SK-N-SH (cell line): ENCODE results near the gene BCO1. TPM values are rescaled to one million over a fixed set of nuclear protein-coding genes. Genes with fewer than 3 reads are reported as not detected.

Experiments
- CTCF ChIA-PET: fragments of 300-600, 350-600 bp; formaldehyde crosslinking; extraction: SDS; loops from one replicate; lab custom pipeline; 2021; lab: Yijun Ruan, JAX
- POLR2A ChIA-PET: fragments of 350-600 bp; sonication (Branson Sonifier 250); formaldehyde crosslinking; extraction: SDS; loops from one replicate; lab custom pipeline; 2020; ENCODE audit warnings: antibody characterized with exemption, inconsistent platforms; lab: Yijun Ruan, JAX
- DNase-seq: peaks from one replicate; pipeline ENCODE4 v3.0.0; 2012
- H2AFZ ChIP-seq: fragments of 200-600 bp; sonication (generic); 2 replicates; pipeline ENCODE4 v1.8.1; 2016; ENCODE audit warnings: antibody characterized with exemption, mild to moderate bottlenecking, low read depth
- H3F3A ChIP-seq: fragments of 200-600 bp; sonication (generic); replicated peaks from 2 replicates; pipeline ENCODE3; 2016; ENCODE audit warnings: antibody characterized with exemption, mild to moderate bottlenecking; ENCODE audit not compliant: insufficient read depth
- H3K27ac ChIP-seq, 2 experiments: fragments of 200-500 bp in 1 of 2; fragments of 200-600 bp in 1 of 2; sonication (Bioruptor generic) in 1 of 2; sonication (generic), shearing (Covaris generic) in 1 of 2; 2 replicates each; pipeline versions ENCODE4 v1.5.1 to v1.6.1; 2014 to 2016; ENCODE audit warnings: low read depth in 2 of 2, inconsistent platforms in 1 of 2, low read length in 1 of 2, mild to moderate bottlenecking in 1 of 2, mixed read lengths in 1 of 2
- H3K27me3 ChIP-seq: fragments of 200-600 bp; sonication (generic), shearing (Covaris generic); 2 replicates; pipeline ENCODE4 v1.6.1; 2016; ENCODE audit warnings: mixed run types; ENCODE audit not compliant: insufficient read depth
- H3K36me3 ChIP-seq, 2 experiments: fragments of 200-500 bp in 1 of 2; fragments of 200-600 bp in 1 of 2; sonication (Bioruptor generic) in 1 of 2; sonication (generic) in 1 of 2; replicated peaks in 1 of 2; 2 replicates each; pipeline versions ENCODE3 to v1.5.1; 2014 to 2016; ENCODE audit warnings: low read length in 1 of 2, mild to moderate bottlenecking in 1 of 2; ENCODE audit not compliant: insufficient read depth in 2 of 2, control insufficient read depth in 1 of 2
- H3K4me1 ChIP-seq, 2 experiments: fragments of 200-500 bp in 1 of 2; fragments of 200-600 bp in 1 of 2; sonication (Bioruptor generic) in 1 of 2; sonication (generic), shearing (Covaris generic) in 1 of 2; 2 replicates each; pipeline versions ENCODE4 v1.5.1 to v1.6.1; 2014 to 2016; ENCODE audit warnings: low read depth in 1 of 2, low read length in 1 of 2, mixed run types in 1 of 2; ENCODE audit not compliant: insufficient read depth in 2 of 2, control insufficient read depth in 1 of 2
- H3K4me2 ChIP-seq: fragments of 200-600 bp; sonication (generic), shearing (Covaris generic); 2 replicates; pipeline ENCODE4 v1.6.1; 2017; ENCODE audit warnings: mixed run types
- H3K4me3 ChIP-seq, 2 experiments: fragments of 200-500 bp in 1 of 2; fragments of 200-600 bp in 1 of 2; sonication (Bioruptor generic) in 1 of 2; sonication (generic), shearing (Covaris generic) in 1 of 2; 2 replicates each; pipeline versions ENCODE4 v1.5.1 to v1.8.1; 2014 to 2016; ENCODE audit warnings: low read depth in 2 of 2, inconsistent platforms in 1 of 2, low read length in 1 of 2, mild to moderate bottlenecking in 1 of 2, mixed read lengths in 1 of 2, moderate library complexity in 1 of 2
- H3K79me2 ChIP-seq: fragments of 200-600 bp; sonication (generic); 2 replicates; pipeline ENCODE4 v1.8.1; 2017; ENCODE audit warnings: mild to moderate bottlenecking; ENCODE audit not compliant: insufficient read depth
- H3K9ac ChIP-seq: fragments of 200-600 bp; sonication (generic); 2 replicates; pipeline ENCODE4 v1.6.1; 2017; ENCODE audit warnings: mixed run types
- H3K9me2 ChIP-seq: fragments of 200-600 bp; sonication (generic); 2 replicates; pipeline ENCODE4 v1.6.1; 2017; ENCODE audit warnings: mixed run types
- H3K9me3 ChIP-seq: fragments of 200-600 bp; sonication (generic); 2 replicates; pipeline ENCODE4 v1.6.1; 2017; ENCODE audit warnings: mixed run types, mild to moderate bottlenecking, moderate library complexity
- H4K20me1 ChIP-seq: fragments of 200-600 bp; sonication (generic); 2 replicates; pipeline ENCODE4 v1.6.1; 2017; ENCODE audit warnings: mild to moderate bottlenecking, mixed run types; ENCODE audit not compliant: insufficient read depth
- ELF1 ChIP-seq: IDR thresholded peaks from 2 replicates; pipeline ENCODE4 v1.4.0; 2012
- FOXJ3 ChIP-seq: sonication (generic); formaldehyde crosslinking; IDR thresholded peaks from 2 replicates; pipeline ENCODE4 v1.5.1; 2020; ENCODE audit warnings: mild to moderate bottlenecking, missing genetic modification reagents
- FOXM1 ChIP-seq: IDR thresholded peaks from 2 replicates; pipeline ENCODE4 v1.4.0; 2012; ENCODE audit warnings: low read depth, mild to moderate bottlenecking
- MAX ChIP-seq: IDR thresholded peaks from 2 replicates; pipeline ENCODE4 v1.4.0; 2012; ENCODE audit warnings: low read depth
- NFIC ChIP-seq: IDR thresholded peaks from 2 replicates; pipeline ENCODE4 v1.4.0; 2012; ENCODE audit warnings: borderline replicate concordance
- NRF1 ChIP-seq: IDR thresholded peaks from 2 replicates; pipeline ENCODE4 v1.6.1; 2012; ENCODE audit warnings: low read depth, mild to moderate bottlenecking, low read length
- RFX5 ChIP-seq: IDR thresholded peaks from 2 replicates; pipeline ENCODE4 v1.6.1; 2012; ENCODE audit warnings: mild to moderate bottlenecking, improper control_type of control experiment, low read length
- TAF1 ChIP-seq: IDR thresholded peaks from 2 replicates; pipeline ENCODE4 v1.6.1; 2012; ENCODE audit warnings: low read depth, mild to moderate bottlenecking, low read length, moderate library complexity, borderline replicate concordance
- YY1 ChIP-seq: IDR thresholded peaks from 2 replicates; pipeline ENCODE4 v1.4.0; 2012; ENCODE audit warnings: low read depth, mild to moderate bottlenecking
- WGBS: methylation state at CpG from one replicate; pipeline ENCODE4 v1.1.6; 2017; ENCODE audit warnings: low lambda C conversion rate; 5-methylcytosine and 5-hydroxymethylcytosine counted together
- polyA plus RNA-seq, 3 experiments: library from polyadenylated mRNA; depleted of rRNA; stranded (reverse); fragments of >200 nt; gene quantifications; 2 replicates each; pipeline ENCODE4 v1.2.3, GENCODE V29; 2012
- TF ChIP-seq, protein P1 (sequence below): IDR thresholded peaks from 2 replicates; pipeline ENCODE4 v1.4.0; 2012; ENCODE audit warnings: low read depth, borderline replicate concordance
- TF ChIP-seq, protein P2 (sequence below): IDR thresholded peaks from 2 replicates; pipeline ENCODE4 v1.4.0; 2012; ENCODE audit warnings: low read depth, borderline replicate concordance

BCO1 gene
- polyA plus RNA-seq, 1 of the 3 experiments (the other 2 are of a cell fraction), result 0.02 TPM

DNA sequence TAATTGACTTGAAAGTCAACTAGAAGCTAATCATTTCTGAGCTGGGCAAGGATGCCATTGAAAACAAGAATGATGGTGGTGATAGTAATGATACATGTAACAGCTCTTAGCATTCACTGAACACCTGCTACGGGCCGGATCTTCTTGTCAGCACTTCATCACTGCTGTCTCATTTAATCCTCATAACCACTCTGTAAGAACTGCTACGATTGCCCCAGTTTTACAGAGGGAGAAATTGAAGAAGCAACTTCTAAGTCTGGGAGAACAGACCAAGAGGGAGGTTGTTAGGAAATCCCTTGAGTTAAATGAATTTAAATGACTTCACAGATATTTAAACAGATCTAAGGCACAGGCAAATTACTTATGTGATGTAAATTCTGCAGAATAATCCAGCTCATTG lies 69.3 kb downstream of the BCO1 start:
- H3K27ac ChIP-seq, result no peak overlapping the region
- no peak for TF ChIP-seq RFX5
- TF ChIP-seq, protein P1, sequence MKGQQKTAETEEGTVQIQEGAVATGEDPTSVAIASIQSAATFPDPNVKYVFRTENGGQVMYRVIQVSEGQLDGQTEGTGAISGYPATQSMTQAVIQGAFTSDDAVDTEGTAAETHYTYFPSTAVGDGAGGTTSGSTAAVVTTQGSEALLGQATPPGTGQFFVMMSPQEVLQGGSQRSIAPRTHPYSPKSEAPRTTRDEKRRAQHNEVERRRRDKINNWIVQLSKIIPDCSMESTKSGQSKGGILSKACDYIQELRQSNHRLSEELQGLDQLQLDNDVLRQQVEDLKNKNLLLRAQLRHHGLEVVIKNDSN, result no peak
- ChIA-PET POLR2A (no interaction called here), CTCF (no interaction called here)
- H3K36me3 ChIP-seq, result peaks cover 0 to 5% of the 10 kb centered on the region in 2 experiments
- H4K20me1 ChIP-seq, result peaks cover 6% of the 10 kb centered on the region; the same call in 1 of the 2 replicates
- H3K79me2 ChIP-seq, result peaks cover 20% of the 10 kb centered on the region
- DNase-seq, result no peak
- no peak overlapping the region for H3K9ac ChIP-seq
- no peaks in the 10 kb centered on the region for H3K9me3 ChIP-seq
- H3K4me3 ChIP-seq, result no peak overlapping the region
- no peaks in the 10 kb centered on the region for H3K9me2 ChIP-seq
- WGBS, result 91% methylated on average over 3 of the region's 3 CpGs
- H3K4me1 ChIP-seq, result no peaks in the 10 kb centered on the region
- H3K27me3 ChIP-seq, result no peaks in the 10 kb centered on the region
- H2AFZ ChIP-seq, result no peak overlapping the region
- peaks cover 5% of the 10 kb centered on the region for H3F3A ChIP-seq
- H3K4me2 ChIP-seq, result no peak overlapping the region

DNA sequence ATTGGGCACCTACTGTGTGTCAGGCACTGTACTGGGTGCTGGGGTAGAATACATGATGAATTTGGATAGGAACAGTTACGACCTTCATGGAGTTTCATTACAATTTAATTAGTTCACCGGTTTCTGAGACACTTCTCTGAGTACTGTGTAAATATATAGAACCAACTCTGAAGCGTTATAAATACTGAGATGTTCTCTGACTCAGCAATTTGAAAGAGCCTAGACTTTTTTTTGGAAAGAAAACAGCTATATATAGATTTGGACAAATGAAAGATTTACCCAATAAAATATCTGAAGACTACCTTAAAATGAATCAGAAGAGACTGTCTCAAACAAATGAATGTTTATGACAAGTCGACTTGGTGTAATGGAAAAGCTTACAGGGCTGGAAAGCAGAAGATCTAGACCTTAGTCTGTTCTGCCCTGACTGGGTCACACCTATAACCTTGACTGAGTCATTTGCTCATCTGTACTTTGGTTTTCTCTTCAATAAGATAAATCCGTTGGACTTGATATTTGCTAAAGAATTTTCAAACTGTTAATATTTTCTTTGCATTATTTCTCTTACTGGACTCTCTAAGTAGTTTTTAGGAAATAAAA lies 71.7 kb downstream of the BCO1 start:
- 79% methylated on average over 5 of the region's 5 CpGs for WGBS
- Histone ChIP-seq H3K27me3 (no peaks in the 10 kb centered on the region), H3K36me3 (peaks cover 0 to 5% of the 10 kb centered on the region in 2 experiments), H3K27ac (no peak overlapping the region), H3K79me2 (peaks cover 37% of the 10 kb centered on the region), H3K4me2 (no peak overlapping the region), H3K9me2 (no peaks in the 10 kb centered on the region), H2AFZ (no peak overlapping the region), H3K4me1 (peaks cover 0 to 8% of the 10 kb centered on the region in 2 experiments; a peak in 1 of 4 replicates), H3F3A (peaks cover 5% of the 10 kb centered on the region), H4K20me1 (peaks cover 6% of the 10 kb centered on the region; the same call in 1 of the 2 replicates), H3K4me3 (no peak overlapping the region), H3K9ac (no peak overlapping the region), H3K9me3 (no peaks in the 10 kb centered on the region)
- CTCF ChIA-PET, result interaction anchor here (1.8 kb wide), 1 partner anchor 49 kb away, joined by 5 read pairs; no protein-coding TSS in a partner anchor
- POLR2A ChIA-PET, result no interaction called here
- TF ChIP-seq NRF1, result no peak
- TF ChIP-seq, protein P1, result no peak
- no peak for TF ChIP-seq MAX
- TF ChIP-seq, protein P2, sequence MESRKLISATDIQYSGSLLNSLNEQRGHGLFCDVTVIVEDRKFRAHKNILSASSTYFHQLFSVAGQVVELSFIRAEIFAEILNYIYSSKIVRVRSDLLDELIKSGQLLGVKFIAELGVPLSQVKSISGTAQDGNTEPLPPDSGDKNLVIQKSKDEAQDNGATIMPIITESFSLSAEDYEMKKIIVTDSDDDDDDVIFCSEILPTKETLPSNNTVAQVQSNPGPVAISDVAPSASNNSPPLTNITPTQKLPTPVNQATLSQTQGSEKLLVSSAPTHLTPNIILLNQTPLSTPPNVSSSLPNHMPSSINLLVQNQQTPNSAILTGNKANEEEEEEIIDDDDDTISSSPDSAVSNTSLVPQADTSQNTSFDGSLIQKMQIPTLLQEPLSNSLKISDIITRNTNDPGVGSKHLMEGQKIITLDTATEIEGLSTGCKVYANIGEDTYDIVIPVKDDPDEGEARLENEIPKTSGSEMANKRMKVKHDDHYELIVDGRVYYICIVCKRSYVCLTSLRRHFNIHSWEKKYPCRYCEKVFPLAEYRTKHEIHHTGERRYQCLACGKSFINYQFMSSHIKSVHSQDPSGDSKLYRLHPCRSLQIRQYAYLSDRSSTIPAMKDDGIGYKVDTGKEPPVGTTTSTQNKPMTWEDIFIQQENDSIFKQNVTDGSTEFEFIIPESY, result no peak
- TF ChIP-seq FOXM1, result no peak
- TF ChIP-seq NFIC, result no peak
- TF ChIP-seq ELF1, result no peak
- no peak for TF ChIP-seq FOXJ3
- TF ChIP-seq YY1, result no peak
- TF ChIP-seq TAF1, result no peak
- no peak for DNase-seq
